ENCODE measurements around the gene SEMA4A.

Gene SEMA4A

DNA sequence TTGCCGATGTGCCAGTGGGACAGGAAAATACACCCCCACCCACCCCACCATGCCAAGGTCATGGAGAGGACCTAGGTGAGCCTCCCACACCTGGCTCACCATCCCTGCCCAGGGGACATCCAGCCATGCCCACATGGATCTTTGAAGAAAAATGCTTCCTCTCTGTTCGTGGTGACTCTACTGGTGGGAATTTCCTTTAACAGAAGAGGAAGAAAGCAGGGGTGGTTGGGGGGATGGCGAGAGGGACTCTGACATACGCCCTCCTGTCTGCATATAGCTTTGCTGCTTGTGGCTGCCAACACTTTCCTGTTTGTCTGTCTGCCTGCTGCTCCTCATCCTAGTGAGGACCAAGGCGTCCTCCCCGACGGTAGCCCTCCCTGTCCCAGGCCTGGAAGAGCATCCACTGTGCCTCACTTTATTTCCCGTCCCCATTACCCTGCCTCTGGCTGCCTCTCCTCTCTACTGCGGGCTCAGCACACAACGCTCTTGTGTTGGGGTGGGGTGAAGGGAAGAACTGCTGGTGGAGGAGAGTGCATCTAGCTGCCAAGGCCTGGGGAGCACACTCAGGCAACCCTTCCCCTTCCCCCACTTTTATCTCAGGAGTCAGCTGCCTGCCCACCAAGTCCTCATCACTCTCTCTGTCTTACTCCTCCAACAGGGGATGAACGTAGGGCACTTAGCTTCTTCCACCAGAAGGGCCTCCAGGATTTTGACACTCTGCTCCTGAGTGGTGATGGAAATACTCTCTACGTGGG, 2.5 kb downstream of the SEMA4A start:
- H3K4me3 ChIP-seq (ENCODE audit: low read length) = no peak overlapping the region
- no peak overlapping the region for H3K9ac ChIP-seq (ENCODE audit: low read depth, low read length)
- no peaks in the 10 kb centered on the region for H3K9me3 ChIP-seq (replicated peaks; ENCODE audit: low read length)
- H3K36me3 ChIP-seq (ENCODE audit: insufficient read depth, low read length) = no peaks in the 10 kb centered on the region
- H3K27me3 ChIP-seq (ENCODE audit: control insufficient read depth, insufficient read depth, low read length) = peaks cover 6% of the 10 kb centered on the region
- no peak overlapping the region for H3K4me2 ChIP-seq (ENCODE audit: low read length)
- peaks cover 22% of the 10 kb centered on the region for H3K4me1 ChIP-seq (ENCODE audit: control insufficient read depth, insufficient read depth, low read length)

DNA sequence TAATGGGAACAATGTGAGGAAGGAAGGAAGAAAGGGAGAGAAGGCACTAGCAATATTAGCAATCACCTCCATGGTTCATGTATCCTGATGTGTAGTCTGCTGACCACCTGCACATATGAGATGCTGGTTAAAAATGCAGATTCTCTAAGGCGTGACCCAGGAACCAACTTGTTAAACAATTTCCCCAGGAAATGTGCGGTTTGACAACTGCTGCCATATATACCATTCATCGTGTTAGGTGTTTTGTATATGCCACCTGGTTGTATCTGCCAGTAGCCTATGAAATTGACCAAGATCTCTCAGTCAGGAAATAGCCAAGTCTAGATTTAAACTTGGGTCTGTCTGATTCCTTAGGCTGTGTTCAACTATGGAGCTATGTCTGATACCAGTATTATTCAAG, 4.1 kb downstream of the SEMA4A start:
- H3K9ac ChIP-seq (ENCODE audit: low read depth, low read length) = no peak overlapping the region
- peaks cover 6% of the 10 kb centered on the region for H3K27me3 ChIP-seq (ENCODE audit: control insufficient read depth, insufficient read depth, low read length)
- no peaks in the 10 kb centered on the region for H3K36me3 ChIP-seq (ENCODE audit: insufficient read depth, low read length)
- H3K4me2 ChIP-seq (ENCODE audit: low read length) = no peak overlapping the region
- H3K4me3 ChIP-seq (ENCODE audit: low read length) = no peak overlapping the region
- no peaks in the 10 kb centered on the region for H3K9me3 ChIP-seq (replicated peaks; ENCODE audit: low read length)
- peaks cover 17% of the 10 kb centered on the region for H3K4me1 ChIP-seq (ENCODE audit: control insufficient read depth, insufficient read depth, low read length)

DNA sequence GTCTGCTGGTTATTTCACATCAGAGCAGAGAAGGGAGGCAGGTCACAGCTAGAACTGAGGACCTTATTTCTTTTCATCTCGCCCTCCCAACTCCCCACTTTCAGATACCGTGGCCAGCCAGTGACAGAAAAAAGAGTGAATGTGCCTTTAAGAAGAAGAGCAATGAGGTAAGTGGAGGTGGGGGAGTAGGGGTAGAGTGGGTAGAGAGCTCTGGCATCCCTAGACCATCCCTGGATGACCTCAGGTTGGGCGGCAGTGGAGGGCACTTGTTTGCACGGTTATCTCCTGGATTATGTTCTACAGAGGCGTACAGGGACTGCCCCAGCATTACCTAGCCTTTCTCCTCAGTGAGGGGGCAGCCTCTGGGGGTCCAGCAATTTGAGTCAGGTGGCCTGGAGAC, 4.6 kb downstream of the SEMA4A start:
- H3K36me3 ChIP-seq (ENCODE audit: insufficient read depth, low read length) = no peaks in the 10 kb centered on the region
- peaks cover 14% of the 10 kb centered on the region for H3K4me1 ChIP-seq (ENCODE audit: control insufficient read depth, insufficient read depth, low read length)

DNA sequence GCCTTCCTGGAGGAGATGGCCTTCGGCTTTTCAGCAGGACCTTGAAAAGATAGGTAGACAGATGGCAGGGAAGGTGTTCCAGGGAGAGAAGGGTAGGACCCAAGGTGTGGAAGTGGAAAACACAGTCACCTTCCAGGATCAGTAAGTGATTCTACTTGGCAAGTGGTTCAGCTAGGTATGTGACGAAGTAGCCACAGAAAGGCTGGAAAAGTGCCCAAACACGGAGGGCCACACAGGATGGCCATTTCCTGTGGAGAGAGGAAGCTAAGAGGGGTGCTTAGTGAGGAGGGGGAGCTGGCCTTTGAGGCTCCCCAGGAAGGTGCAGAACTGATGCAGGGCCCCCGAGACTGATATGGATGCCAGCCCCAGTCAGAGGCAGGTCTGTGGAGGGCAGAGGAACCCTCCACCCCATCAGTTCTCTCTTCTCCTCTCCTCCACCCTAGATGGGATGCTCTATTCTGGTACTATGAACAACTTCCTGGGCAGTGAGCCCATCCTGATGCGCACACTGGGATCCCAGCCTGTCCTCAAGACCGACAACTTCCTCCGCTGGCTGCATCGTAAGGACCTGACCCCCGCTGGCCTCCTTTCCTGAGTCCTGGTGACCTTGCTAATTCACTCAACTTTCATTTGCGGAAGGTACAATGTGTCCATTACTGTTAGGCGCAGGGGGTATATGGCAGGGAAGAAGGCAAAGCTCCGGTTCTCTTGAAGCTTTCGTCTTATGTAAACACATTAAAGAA, 6.8 kb downstream of the SEMA4A start:
- no peak overlapping the region for H3K9ac ChIP-seq (ENCODE audit: low read depth, low read length)
- no peaks in the 10 kb centered on the region for H3K36me3 ChIP-seq (ENCODE audit: insufficient read depth, low read length)
- peak overlapping the region; percentile 75 for H3K4me2 ChIP-seq (ENCODE audit: low read length)
- H3K4me1 ChIP-seq (ENCODE audit: control insufficient read depth, insufficient read depth, low read length) = peaks cover 14% of the 10 kb centered on the region
- no peaks in the 10 kb centered on the region for H3K9me3 ChIP-seq (replicated peaks; ENCODE audit: low read length)
- H3K4me3 ChIP-seq (ENCODE audit: low read length) = peak overlapping the region; percentile 47
- H3K27me3 ChIP-seq (ENCODE audit: control insufficient read depth, insufficient read depth, low read length) = peaks cover 2% of the 10 kb centered on the region

More for the DNA sequence above, 4.6 kb downstream of the SEMA4A start:
- H3K9me3 ChIP-seq (replicated peaks; ENCODE audit: low read length) = no peaks in the 10 kb centered on the region
- no peak overlapping the region for H3K4me3 ChIP-seq (ENCODE audit: low read length)
- H3K4me2 ChIP-seq (ENCODE audit: low read length) = no peak overlapping the region
- H3K9ac ChIP-seq (ENCODE audit: low read depth, low read length) = no peak overlapping the region
- H3K27me3 ChIP-seq (ENCODE audit: control insufficient read depth, insufficient read depth, low read length) = peaks cover 6% of the 10 kb centered on the region

DNA sequence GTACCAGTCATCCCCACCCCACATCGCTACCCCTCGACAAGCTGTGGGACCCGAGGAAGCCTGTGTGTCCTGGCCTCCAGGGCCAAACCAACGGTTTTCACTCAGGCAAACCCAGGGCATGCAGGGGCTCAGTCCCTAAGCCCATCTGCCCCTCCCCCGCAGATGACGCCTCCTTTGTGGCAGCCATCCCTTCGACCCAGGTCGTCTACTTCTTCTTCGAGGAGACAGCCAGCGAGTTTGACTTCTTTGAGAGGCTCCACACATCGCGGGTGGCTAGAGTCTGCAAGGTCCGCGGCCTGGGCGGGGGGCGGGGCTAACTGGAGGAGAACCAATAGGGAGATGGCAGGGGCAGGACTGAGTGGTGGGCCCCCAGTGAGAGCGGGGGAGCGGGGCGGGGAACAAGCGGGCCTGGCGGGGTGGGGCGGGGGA, 7.4 kb downstream of the SEMA4A start:
- Histone ChIP-seq H3K4me3 (ENCODE audit: low read length) (peak overlapping the region; percentile 47), H3K4me2 (ENCODE audit: low read length) (peak overlapping the region; percentile 75), H3K9me3 (replicated peaks; ENCODE audit: low read length) (no peaks in the 10 kb centered on the region), H3K36me3 (ENCODE audit: insufficient read depth, low read length) (no peaks in the 10 kb centered on the region), H3K27me3 (ENCODE audit: control insufficient read depth, insufficient read depth, low read length) (no peaks in the 10 kb centered on the region), H3K4me1 (ENCODE audit: control insufficient read depth, insufficient read depth, low read length) (peaks cover 14% of the 10 kb centered on the region), H3K9ac (ENCODE audit: low read depth, low read length) (peak overlapping the region; percentile 6)

DNA sequence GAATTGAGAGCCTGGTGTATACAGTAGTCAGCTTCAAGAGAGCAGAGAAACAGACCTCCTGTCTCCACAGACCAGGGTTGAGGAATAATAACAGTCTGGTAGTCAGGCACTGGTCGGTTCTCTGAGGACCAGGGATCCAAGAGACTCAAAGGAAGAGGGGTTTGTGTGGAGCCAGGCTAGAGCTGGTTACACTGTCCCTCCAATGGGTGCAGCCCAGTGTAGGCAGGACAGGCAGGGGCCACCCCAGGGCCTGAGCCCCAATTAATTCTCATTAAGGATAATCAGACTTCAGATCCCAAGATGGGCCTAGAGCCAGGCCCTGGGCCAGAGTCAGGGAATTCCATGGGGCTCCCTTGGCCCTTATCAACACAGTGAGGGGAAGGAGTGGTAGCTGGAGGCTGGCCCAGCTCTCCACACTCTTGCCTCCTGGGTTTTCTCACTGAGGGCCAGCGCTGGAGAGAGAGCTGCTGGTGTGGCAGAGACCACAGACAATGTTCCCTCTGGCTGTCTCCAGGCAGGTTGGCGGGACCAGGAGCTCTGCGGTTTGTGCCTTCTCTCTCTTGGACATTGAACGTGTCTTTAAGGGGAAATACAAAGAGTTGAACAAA, 9.1 kb downstream of the SEMA4A start:
- H3K36me3 ChIP-seq (ENCODE audit: insufficient read depth, low read length) = no peaks in the 10 kb centered on the region
- no peaks in the 10 kb centered on the region for H3K9me3 ChIP-seq (replicated peaks; ENCODE audit: low read length)
- no peak overlapping the region for H3K4me3 ChIP-seq (ENCODE audit: low read length)
- H3K9ac ChIP-seq (ENCODE audit: low read depth, low read length) = no peak overlapping the region
- peaks cover 14% of the 10 kb centered on the region for H3K4me1 ChIP-seq (ENCODE audit: control insufficient read depth, insufficient read depth, low read length)
- no peak overlapping the region for H3K4me2 ChIP-seq (ENCODE audit: low read length)
- no peaks in the 10 kb centered on the region for H3K27me3 ChIP-seq (ENCODE audit: control insufficient read depth, insufficient read depth, low read length)

DNA sequence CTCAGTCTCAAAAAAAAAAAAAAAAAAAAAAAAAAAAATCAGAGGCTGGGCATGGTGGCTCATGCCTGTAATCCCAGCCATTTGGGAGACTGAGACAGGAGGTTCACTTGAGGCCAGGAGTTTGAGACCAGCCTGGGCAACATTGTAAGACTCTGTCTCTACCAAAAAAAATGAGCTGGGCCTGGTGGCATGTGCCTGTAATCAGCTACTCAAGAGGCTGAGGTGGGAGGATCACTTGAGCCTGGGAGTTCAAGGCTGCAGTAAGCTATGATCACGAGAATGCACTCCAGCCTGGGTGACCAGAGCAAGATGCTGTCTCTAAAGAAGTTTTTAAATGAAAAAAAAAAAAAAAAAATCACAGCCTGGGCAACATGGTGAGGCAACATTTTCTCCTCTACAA, 10.3 kb downstream of the SEMA4A start:
- H3K36me3 ChIP-seq (ENCODE audit: insufficient read depth, low read length) = no peaks in the 10 kb centered on the region
- H3K4me1 ChIP-seq (ENCODE audit: control insufficient read depth, insufficient read depth, low read length) = peaks cover 14% of the 10 kb centered on the region
- no peak overlapping the region for H3K9ac ChIP-seq (ENCODE audit: low read depth, low read length)
- H3K9me3 ChIP-seq (replicated peaks; ENCODE audit: low read length) = no peaks in the 10 kb centered on the region
- H3K4me2 ChIP-seq (ENCODE audit: low read length) = no peak overlapping the region
- no peaks in the 10 kb centered on the region for H3K27me3 ChIP-seq (ENCODE audit: control insufficient read depth, insufficient read depth, low read length)
- H3K4me3 ChIP-seq (ENCODE audit: low read length) = no peak overlapping the region

DNA sequence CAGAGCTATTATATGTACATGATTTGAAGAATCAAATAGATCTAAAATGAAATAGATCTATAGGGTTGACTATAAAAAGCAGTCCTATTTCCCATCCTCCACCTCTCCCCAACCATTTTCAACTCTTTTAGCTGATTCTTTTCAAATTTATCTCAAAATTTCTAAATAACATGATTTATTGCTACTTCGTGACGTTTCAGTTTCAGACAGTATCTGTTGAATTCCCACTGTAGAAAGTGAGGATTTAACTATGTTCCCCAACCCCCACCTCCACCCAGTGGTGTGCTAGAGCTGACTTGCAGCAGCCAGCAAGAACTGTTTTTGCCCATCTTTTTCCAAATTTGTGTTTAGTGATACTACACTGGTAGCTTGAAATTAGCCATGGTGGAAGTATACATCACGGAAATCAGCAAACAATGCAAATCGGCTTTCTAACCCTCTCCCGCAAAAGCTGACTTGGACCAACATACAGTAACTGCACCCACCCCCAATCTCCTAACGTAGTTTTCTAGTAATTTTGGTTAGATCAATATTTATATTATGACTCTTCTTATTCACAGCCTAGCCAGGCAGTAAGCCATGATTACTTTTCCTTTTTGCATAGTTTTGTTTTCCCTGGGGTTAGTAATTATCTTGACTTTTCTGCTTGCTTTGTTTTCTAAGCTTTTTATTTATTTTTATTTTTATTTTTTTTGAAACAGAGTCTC, 10.9 kb downstream of the SEMA4A start:
- no peaks in the 10 kb centered on the region for H3K9me3 ChIP-seq (replicated peaks; ENCODE audit: low read length)
- peaks cover 14% of the 10 kb centered on the region for H3K4me1 ChIP-seq (ENCODE audit: control insufficient read depth, insufficient read depth, low read length)
- no peaks in the 10 kb centered on the region for H3K36me3 ChIP-seq (ENCODE audit: insufficient read depth, low read length)
- H3K9ac ChIP-seq (ENCODE audit: low read depth, low read length) = no peak overlapping the region
- H3K27me3 ChIP-seq (ENCODE audit: control insufficient read depth, insufficient read depth, low read length) = peaks cover 3% of the 10 kb centered on the region
- H3K4me3 ChIP-seq (ENCODE audit: low read length) = no peak overlapping the region
- no peak overlapping the region for H3K4me2 ChIP-seq (ENCODE audit: low read length)

DNA sequence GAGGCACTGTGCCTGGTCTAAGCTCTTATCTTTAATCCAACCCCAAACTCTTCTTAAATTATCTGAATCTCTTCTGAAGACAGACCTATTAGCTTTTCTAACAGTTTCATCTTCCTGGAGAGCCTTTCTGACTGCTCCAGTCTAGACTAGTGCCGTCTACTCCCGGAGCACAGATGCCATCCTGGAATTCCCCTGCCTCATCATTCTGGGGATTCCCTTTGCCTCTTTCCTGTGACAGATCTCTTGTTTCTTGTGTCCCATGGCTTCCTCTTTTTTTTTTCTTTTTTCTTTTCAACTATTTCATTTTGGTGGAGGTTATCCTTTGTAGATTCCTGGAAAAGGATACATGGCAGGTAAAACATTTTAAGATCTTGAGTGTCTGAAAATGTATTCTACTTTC, 11.7 kb downstream of the SEMA4A start:
- Histone ChIP-seq H3K4me2 (ENCODE audit: low read length) (no peak overlapping the region), H3K36me3 (ENCODE audit: insufficient read depth, low read length) (no peaks in the 10 kb centered on the region), H3K4me1 (ENCODE audit: control insufficient read depth, insufficient read depth, low read length) (peaks cover 14% of the 10 kb centered on the region), H3K4me3 (ENCODE audit: low read length) (no peak overlapping the region), H3K27me3 (ENCODE audit: control insufficient read depth, insufficient read depth, low read length) (peaks cover 3% of the 10 kb centered on the region), H3K9ac (ENCODE audit: low read depth, low read length) (no peak overlapping the region), H3K9me3 (replicated peaks; ENCODE audit: low read length) (no peaks in the 10 kb centered on the region)

DNA sequence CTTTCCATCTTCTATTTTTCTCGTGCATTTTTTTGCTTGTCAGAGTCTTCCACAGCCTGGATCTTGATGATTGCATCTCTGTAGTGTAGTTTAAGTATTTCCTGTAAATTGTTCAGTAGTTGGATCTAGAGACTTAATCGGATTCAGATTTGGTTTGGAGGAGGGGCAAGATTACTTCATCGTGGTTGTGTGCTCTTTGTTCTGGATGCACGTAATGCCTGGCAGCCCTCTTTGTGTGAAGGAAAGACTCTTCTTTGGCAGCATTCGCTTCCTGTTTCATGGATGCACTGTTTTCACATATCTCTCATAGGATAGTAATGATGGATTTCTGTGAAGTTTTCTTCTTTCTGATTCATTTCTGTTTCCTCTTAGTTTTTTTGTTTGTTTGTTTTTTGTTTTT, 14.2 kb downstream of the SEMA4A start:
- Histone ChIP-seq H3K36me3 (ENCODE audit: insufficient read depth, low read length) (no peaks in the 10 kb centered on the region), H3K9me3 (replicated peaks; ENCODE audit: low read length) (no peaks in the 10 kb centered on the region), H3K9ac (ENCODE audit: low read depth, low read length) (no peak overlapping the region), H3K4me1 (ENCODE audit: control insufficient read depth, insufficient read depth, low read length) (no peaks in the 10 kb centered on the region), H3K27me3 (ENCODE audit: control insufficient read depth, insufficient read depth, low read length) (peaks cover 3% of the 10 kb centered on the region), H3K4me3 (ENCODE audit: low read length) (no peak overlapping the region), H3K4me2 (ENCODE audit: low read length) (no peak overlapping the region)
